ENCODE data around the gene DOK3. TPM values are rescaled to one million over a fixed set of nuclear protein-coding genes. Genes with fewer than 3 reads are reported as not detected.

The DOK3 gene, protein sequence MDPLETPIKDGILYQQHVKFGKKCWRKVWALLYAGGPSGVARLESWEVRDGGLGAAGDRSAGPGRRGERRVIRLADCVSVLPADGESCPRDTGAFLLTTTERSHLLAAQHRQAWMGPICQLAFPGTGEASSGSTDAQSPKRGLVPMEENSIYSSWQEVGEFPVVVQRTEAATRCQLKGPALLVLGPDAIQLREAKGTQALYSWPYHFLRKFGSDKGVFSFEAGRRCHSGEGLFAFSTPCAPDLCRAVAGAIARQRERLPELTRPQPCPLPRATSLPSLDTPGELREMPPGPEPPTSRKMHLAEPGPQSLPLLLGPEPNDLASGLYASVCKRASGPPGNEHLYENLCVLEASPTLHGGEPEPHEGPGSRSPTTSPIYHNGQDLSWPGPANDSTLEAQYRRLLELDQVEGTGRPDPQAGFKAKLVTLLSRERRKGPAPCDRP
- 4.2 TPM for total RNA-seq
- long read RNA-seq, partial matches to known transcripts = 0 of 5 reads
- long read RNA-seq, other reads (novel, unspliced or antisense) = 2 of 5 reads

DNA sequence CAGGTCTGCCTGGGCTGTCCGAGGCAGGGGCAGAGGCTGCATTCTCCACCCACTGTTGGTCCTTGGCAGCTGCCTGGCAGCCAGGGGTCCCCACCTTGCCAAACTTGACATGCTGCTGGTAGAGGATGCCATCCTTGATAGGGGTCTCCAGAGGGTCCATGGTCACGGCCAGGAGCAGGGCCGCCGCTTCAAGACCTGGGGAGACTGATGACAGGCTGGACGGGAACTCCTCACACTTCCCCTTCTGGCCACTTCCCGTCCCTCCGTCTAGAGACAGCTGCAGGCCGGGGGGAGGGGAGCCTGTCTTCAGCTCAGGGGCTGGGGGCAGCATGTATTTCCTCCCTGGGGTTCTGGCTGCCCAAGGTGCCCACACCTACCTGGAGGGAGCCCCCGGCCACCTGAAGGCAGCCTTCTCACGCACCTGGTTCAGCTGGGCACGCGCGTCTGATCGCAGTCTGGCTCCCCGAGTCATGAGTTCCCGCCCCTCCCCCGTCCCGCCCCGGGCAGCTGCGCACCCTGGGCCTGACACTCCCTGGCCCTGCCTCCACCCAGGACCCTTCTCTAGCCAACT, at the start of gene DOK3:
TSS of gene DOK3 (minus strand) at position 446 of the 571 bp plus-strand sequence. CDS start at position 160, 286 bp downstream.
- intact Hi-C loops (cut with DNase I) = no loop called here
- ATAC-seq (ENCODE audit: poor library complexity) (peak; percentile 64), DNase-seq (peak; percentile 78)

DNA sequence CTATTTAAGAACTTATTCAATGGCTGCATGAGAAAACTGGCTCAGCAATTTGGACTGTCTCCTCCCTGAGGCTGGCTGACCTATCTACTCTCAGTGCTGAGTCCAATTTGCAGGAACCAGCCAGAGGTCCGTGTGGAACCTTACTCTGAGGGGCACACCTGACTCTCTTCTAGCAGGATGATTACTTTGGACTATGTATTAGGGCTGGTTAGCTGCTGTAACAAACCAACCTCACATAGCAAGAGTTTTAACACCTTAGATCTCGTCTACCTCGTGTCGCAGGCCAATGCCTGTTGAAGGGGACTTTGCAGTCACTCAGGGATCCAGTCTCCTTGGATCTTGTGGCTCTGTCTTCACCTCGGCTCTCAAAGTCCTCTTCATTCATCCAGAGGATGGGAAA, 48.2 kb upstream of the DOK3 start:
- ATAC-seq (ENCODE audit: poor library complexity) (no peak), DNase-seq (no peak)
- intact Hi-C loops (cut with DNase I) = no loop called here

DNA sequence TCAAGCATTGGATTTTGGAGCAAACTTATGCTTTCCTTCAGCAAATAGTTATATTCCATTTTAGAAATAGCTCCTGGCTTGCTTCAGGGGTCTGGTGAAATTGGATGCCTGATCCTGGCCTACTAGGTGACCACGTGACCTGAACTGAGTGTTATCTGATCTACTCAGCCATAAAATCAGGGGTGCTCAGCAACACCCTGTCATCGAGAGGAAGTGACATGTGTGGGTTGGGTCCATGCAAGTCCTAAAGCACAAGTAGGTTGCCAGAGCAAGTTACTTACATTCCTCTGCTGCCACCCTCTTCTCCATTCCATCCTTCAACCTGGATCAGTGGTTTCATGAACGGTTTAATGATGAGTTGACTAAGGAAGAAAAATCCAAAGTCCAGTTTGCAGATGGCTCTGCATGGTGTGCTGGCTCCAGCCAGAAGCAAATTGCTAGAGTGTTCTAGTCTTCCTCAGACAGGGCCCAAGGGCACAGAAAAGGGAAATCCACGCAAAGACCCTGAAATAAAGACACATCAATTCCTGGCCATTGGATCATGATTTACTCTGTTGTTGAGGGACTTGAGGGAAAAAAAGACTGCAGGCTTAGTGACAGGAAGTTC, 47.5 kb upstream of the DOK3 start:
- no peak for ATAC-seq (ENCODE audit: poor library complexity)
- DNase-seq = no peak
- intact Hi-C loops (cut with DNase I) = no loop called here

DNA sequence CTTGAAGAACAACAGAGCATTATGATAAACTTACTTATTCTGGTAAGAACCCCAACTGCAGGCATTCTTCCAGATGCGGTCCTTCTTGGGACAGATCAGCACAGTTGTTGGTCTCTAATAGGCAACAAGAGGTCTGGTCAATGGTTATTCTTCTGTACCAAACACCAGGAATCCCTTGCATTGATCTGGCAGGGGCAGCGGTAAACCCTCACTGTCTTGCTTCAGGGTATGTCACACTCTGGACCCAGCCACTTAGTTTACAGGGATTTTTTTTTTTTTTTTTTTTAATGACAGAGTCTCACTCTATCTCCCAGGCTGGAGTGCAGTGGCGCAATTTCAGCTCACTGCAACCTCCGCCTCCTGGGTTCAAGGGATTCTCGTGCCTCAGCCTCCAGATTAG, 46.0 kb upstream of the DOK3 start:
- intact Hi-C loops (cut with DNase I) = no loop called here
- ATAC-seq (ENCODE audit: poor library complexity) (no peak), DNase-seq (no peak)

DNA sequence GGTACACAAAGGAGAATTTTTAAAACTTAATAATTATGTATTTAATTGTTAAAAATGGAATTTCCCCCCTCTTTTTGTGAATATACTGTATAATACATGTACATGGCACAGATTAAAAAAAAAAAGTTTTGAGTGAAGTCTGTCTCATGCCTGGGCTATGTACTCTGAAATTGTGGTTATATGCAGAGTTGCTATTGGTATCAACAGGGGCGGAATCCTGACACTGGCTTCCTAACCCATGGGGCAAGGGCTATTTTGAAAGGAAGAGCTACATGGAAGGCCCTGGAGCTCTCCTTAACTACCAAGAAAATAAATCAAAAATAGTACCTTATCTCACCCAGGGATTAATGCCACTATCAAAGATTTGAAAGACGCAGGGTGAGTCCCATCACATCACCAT, 45.6 kb upstream of the DOK3 start:
- ATAC-seq (ENCODE audit: poor library complexity) (peak; percentile 8), DNase-seq (no peak)
- intact Hi-C loops (cut with DNase I) = no loop called here

DNA sequence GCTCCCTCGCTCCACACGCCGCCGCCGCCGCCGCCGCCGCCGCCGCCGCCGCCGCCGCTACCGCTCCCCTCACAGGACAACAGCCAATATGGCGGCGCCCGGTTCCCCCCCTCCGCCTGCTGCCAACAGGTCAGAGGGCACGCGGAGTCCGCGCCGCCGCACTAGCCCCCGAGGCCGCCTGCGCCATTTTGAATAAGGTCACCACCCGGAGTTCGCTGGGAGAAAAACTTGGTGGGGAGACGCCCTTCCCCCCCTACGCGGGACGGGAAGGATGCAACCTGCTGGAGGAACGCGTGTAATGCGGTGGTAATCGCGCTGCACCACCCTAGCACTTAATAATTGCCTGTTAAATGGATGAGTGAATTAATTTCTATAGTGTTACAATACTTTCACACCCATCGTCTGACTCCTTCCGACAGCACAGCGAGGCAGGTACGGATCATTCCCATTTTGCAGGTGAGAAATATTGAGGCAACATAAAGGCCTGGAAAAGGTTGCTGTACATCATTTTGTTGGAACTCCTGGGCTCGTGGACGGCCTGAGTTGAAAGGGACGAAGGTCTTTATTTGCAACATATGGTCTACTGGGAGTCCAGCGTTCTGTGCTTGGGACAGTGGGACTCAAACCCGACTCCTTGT, 45.0 kb upstream of the DOK3 start, which contains the start of gene FAM193B:
TSS of gene FAM193B (minus strand) at position 90 of the 638 bp plus-strand sequence. CDS start 105 bp downstream, outside the sequence.
- DNase-seq (peak; percentile 97), ATAC-seq (ENCODE audit: poor library complexity) (peak; percentile 97)
- intact Hi-C loops (cut with DNase I) = no loop called here

DNA sequence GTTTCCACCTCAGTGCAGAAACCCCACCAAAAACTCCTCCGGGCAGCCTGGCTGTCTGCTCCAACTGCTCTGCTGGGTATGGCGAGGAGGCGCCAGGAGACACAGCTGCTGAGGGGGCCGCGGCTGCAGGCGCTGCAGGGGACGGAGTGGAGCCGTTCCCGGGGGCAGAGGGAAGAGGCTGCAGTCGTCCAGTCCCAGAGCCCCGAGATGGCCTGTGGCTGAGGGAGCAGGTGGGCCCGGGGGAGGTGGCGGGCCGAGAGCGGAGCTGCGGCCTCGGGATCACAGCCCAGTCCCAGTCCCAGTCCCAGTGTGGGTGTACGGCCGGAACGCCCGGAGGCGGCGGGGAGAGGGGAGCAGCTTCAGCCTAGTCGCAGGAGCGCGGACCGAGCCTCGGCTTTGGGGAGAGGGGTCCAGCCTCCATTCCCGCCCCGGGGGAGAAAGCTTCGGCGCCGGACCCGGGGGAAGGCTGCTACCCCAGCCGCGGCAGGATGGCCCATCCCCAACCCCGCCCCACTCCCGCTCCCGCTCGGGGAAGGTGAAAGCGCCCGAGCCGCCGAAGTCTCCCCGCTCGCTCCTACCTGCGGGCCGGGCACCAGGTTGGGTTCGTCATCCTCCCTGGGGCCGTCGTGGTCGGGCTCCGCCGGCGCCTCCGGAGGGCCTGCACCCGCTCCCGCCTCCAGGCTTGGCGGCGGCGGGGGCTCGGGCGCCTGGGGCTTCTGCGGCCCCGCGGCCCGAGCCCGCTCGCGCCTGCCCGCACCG, 44.2 kb upstream of the DOK3 start:
- intact Hi-C loops (cut with DNase I) = no loop called here

DNA sequence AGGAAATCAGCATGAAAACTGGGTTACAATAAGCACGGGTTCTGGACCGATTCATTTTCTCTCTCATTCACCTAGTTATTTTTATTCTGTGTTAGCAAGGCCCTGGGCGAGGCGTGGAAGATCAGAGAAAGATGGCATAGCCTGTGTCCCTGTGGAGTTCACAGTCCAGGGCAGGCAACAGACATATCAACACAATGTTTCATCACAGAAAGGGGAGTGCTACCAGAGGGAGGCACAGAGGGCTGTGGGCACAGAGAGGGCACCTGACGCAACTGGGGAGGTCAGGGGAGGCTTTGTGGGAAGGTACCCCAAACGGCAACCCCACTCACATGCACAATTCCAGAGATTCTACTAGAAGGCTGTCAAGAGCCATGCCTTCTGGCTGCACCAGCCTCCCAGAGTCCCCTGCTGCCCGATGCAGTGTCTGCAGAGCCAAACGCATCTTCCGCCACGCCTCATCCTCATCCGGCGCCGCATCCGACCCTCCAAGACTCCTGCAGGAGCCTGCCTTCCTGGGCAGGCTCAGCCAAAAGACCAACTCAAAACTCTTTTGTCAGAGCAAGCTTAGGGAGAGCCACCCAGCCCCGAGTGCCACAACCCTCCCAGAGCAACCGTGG, 43.3 kb upstream of the DOK3 start:
- no peak for ATAC-seq (ENCODE audit: poor library complexity)
- DNase-seq = no peak
- intact Hi-C loops (cut with DNase I) = no loop called here

More for the DNA sequence above, 44.2 kb upstream of the DOK3 start:
- ATAC-seq (ENCODE audit: poor library complexity) (peak; percentile 43), DNase-seq (peak; percentile 64)

DNA sequence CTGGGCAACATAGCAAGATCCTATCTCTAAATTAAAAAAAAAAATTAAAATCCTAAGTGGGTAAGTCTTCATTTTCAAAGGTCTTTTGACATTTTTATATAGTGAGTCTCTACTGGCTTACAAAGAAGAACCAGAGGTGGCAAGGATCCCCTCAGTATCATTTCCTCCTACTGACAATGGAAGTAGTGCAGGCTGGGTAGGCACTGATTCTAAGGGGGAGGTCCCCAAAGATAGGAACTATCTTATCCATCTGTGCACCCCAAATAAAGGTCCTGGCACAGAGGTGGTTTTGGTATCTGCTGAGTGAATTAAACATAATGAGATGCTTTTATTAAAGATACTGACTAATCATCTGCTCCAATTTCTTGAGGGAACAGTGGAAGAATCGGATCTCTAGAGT, 40.5 kb upstream of the DOK3 start:
- ATAC-seq (ENCODE audit: poor library complexity) (no peak), DNase-seq (no peak)
- intact Hi-C loops (cut with DNase I) = no loop called here

DNA sequence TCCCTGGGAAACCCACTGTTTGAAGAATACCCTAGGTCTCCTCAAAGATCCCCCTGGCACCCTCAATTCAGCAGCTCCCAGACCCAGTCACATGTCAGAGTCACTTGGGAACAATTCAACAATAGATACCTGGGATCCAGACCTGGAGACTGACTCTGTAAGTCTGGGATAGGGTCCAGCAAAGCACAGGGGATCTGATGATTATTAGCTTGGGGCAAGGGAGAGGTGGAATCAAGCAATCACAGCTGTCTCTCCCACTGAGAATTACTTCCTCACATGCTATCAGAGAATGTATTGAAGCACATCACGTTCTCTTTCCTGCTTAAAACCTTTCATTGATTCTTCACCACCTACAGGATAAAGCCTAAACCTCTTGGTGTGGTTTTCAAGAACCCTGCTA, 38.9 kb upstream of the DOK3 start:
- intact Hi-C loops (cut with DNase I) = no loop called here
- DNase-seq = no peak
- no peak for ATAC-seq (ENCODE audit: poor library complexity)

DNA sequence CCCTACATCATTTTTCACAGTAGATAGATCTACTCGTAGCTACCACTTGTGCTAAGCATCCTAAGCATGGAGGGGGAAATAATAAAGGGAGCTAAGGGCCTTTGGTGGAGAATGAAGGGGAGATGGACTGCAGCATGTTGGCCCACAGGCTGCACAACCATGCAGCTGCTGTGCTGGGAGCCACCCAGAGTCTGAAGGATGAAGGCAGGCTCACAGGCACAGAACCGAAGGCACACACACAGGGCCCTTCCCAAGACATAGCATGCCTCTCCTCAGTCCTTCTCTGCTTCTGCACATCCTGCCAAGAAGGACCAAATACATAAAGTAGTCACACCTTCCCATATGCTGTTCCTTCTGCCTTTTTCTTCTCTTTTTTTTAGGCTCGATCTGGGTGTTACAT, 38.1 kb upstream of the DOK3 start:
- intact Hi-C loops (cut with DNase I) = no loop called here
- ATAC-seq (ENCODE audit: poor library complexity) (no peak), DNase-seq (no peak)

DNA sequence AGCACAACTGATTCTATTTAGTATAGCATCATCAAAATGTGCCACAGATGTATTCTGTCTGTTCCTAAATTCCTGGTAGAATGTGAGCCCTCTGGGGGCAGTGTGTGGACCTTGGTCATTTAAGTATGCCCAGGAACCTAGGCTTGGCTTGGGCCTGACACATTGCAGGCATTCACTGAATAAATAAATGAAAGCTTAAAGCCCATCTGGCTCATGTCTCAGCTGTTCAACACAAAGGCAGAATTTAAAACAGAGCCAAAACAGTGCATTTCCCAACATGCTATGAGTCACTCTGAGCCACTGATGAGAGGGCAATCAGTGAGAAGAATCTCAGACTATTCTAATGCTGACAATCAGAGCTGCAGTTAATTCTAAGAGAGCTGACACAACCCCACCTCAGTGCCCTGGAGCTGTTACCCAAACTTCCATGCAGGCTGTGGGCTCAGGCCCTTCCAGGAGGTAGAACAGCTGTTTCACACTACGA, 36.7 kb upstream of the DOK3 start:
- intact Hi-C loops (cut with DNase I) = no loop called here

DNA sequence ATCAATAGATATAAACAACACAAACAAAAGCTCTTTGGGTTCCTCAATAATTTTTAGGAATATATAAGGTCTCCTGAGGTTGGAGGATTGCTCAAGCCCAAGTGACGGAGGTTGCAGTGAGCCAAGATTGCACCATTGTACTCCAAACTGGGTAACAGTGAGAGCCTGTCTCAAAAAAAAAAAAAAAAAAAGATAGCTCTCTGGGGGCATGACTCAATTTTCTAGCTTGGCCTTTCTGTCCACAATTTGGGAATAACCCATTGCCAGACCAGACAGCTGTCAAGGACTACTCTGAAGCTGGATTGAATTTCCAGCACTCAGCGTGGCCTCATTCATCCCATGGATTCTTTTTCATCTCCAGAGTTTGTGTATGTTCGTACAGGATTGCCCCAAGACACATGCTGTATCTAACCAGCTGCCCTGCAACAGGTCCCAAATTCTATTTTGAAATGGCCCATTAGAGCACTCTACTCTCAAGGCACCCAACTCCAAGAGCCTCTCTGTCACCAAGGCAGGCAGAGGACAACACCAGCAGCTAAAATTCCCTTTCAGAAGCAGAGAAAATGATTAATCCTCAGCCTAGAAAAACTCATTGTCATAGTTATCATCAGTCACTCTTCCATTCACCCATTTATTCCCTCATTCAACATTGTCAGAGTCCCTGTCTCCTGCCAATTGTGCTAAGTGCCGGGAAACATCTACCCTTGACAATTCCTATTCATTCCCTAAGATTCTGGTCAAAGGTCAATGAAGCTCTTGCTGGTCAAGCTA, 36.0 kb upstream of the DOK3 start:
- peak; percentile 67 for DNase-seq
- intact Hi-C loops (cut with DNase I) = no loop called here
- ATAC-seq (ENCODE audit: poor library complexity) = peak; percentile 78

More for the DNA sequence above, 36.7 kb upstream of the DOK3 start:
- peak; percentile 73 for ATAC-seq (ENCODE audit: poor library complexity)
- peak; percentile 72 for DNase-seq

DNA sequence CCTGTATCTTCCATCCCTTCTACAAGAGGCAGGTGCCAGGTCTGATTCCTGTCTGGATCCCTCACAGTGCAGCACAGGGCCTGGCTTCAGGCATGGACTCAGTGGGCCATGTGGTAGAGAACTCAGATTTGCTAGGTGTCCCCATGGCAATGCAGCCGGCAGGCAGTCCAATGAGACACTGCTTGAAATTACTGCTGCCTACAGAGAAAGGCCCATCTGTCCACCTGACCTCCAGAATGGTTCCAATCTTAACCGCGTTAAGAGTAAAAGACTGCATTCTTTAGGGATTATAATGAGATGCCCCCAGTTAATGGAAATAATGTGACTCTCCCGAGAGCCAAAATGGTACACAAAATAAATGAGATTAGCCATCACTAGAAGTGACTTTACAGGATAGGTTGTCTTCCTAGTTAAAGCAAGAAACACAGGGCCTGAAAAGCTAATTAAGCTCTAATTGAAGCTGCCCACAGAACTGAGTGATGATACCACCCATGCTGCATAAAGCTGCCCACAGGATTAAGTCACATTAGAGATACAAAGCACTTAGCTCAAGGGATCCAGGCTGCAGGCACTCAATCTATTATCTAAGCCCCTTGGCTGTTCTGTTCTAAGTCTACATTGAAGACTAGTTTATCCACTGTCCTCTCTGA, 33.3 kb upstream of the DOK3 start:
- intact Hi-C loops (cut with DNase I) = no loop called here
- no peak for DNase-seq
- no peak for ATAC-seq (ENCODE audit: poor library complexity)

DNA sequence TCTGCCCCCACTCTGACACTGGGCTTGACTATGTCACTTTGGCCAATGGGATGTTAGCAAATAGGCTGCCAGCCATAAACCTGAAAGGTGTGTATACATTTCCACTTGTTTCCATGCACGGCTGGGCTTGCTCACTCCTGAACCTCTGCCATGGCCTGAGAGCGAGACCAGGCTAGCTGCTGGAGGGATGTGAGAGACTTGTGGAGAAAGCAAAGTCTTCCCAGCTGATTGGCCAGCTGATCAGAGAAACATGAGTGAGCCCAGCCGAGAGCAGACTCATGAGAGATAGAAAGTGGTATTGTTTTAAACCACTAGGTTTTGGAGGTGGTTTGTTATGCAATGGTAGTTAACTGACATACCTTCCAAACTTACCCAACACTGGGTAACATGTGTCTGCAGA, 30.8 kb upstream of the DOK3 start:
- DNase-seq (no peak), ATAC-seq (ENCODE audit: poor library complexity) (no peak)
- intact Hi-C loops (cut with DNase I) = no loop called here

DNA sequence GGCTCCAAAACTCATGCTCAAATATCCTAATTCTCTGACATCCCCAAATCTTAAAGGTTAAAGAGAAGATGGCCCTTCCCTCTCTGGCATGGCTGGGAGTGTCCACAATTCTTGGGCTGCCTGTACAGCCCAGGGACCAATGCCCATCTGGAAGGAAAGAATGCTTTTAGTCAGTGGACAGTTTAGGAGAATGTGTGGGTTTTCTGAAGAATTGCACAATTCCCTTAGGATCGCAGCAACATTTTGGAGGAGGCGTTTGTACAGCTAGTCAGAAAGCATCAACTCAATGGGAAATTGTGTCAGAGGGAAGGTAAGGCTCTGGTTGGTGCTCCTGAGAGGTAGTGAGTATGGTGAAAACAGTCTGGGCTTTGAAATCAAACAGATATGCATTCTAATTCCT, 29.8 kb upstream of the DOK3 start:
- intact Hi-C loops (cut with DNase I) = no loop called here

DNA sequence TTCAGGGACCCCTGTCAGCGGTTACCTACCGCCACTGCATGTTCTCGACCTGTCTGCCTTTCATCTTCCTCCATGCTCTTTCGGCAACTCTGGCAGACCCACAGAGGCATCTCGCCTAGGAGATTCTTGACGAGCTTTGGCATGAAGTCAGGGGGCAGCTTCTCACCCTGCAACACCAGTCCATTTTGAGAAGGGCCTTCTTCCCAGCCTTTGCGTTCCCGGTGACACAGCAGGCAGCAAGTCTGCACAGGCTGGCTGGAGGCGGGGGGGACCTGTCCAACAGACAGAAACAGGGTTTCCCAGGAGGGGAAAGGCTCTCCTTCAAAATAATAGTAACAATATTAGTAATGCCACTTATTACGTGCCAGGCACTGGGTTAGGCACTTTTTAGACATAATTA, 29.2 kb upstream of the DOK3 start:
- intact Hi-C loops (cut with DNase I) = no loop called here
- DNase-seq (no peak), ATAC-seq (ENCODE audit: poor library complexity) (peak; percentile 39)

More for the DNA sequence above, 29.8 kb upstream of the DOK3 start:
- DNase-seq (peak; percentile 16), ATAC-seq (ENCODE audit: poor library complexity) (peak; percentile 29)

All from Right ventricle myocardium superior (tissue), 1 donor.